ENCODE data around the gene UPB1. TPM values are rescaled to one million over a fixed set of nuclear protein-coding genes. Genes with fewer than 3 reads are reported as not detected.
A peak's percentile ranks its signal among the peaks of the same experiment; 100 is the strongest.

Gene UPB1
- 0.21 and 0.27 TPM in 2 replicates for total RNA-seq

DNA sequence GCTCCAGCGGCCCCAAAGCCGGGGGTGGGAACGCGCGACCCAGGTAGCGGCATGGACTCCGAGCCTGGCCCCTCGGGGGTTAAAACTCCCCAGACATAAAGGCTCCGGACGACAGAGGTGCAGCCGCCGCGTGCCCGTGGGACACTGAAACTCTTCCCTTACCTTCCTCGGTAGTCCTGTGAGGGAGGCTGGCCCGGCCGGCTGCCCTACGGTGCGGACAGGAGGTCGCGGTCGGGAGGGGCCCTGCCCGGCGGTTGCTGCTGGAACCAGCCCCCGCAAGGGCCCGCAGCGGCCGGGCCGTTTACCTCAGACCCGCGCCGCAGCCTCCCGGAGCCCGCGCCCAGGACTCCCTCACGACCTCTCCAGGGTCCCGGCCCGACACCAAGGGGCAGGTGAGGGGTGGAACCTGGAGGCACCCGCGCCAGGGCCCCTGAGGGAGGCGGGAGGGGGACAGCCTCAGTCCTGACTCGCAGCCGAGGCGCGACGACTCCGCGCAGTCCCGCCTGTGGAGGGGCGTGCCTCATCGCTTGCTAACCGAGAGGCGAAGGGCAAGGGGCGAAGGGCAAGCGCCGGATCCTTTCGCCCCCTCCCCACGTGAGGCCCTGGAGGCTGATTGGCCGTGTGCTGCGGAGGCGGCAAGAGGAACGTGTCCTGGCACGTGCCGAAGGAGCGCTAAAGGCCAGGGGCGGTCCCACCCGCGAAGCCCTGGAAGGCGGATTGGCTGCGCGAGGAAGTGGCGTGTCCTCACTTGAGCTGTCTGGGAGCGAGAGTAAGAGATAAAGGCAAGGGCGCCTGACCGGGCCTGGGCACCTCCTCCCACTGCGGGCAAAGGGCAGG is at the start of gene UPB1:
Gene UPB1, plus strand, starts transcription at position 805 of the 837 bp plus-strand sequence. CDS start 72 bp downstream, outside the sequence.
- no peak for DNase-seq (ENCODE audit: low spot score)
- H3K4me3 Mint-ChIP-seq = no peak within 1 kb of the TSS
- H3K4me1 Mint-ChIP-seq (ENCODE audit: low read depth) = peaks cover 13% of the 10 kb centered on the region
- no peaks in the 10 kb centered on the region for H3K36me3 Mint-ChIP-seq (ENCODE audit: low read depth)
- H3K27ac Mint-ChIP-seq = no peak within 1 kb of the TSS
- intact Hi-C loops (cut with micrococcal nuclease) = no loop called here
- peaks cover 34% of the 10 kb centered on the region for H3K27me3 Mint-ChIP-seq (ENCODE audit: insufficient read depth)
- H3K9me3 Mint-ChIP-seq = no peaks in the 10 kb centered on the region

DNA sequence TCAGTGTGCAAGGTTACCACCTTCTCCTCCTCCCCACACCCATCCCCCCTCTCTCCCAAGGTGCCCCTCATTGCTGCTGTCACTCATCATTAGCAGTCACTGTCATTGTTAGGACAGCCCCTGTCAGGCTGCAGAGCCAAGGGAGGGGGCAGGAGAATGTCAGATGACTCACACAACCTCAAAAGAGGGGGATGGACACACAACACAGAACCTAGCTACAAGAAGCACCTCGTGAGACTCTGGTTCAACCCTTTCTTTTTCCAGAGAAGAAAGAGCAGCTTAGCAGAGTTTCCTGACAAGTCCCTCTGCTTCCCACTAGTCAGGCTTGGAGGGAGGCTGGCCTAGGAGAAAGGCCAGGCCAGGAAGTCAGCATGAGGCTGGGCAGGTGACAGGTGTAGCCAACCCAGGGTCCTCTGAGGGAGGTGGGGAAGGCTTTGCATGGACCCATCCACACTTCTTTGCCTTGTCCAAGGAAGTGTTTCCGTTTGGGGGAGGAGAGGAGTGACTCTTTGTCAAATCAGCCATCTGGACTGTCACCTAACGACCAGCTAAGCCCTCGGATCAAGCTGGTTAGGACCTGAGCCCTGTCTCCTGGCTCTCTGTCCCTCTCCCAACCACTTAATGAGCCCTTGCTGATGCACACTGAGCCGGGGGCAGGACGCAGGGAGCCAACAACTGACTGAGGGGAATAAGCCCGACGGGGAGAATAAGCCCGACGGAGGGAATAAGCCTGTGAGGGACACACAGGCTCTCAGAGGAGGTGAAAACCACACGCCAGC is 49.5 kb upstream of the UPB1 start:
- peaks cover 24% of the 10 kb centered on the region for H3K36me3 Mint-ChIP-seq (ENCODE audit: low read depth)
- peak overlapping the region; percentile 43 for H3K27ac Mint-ChIP-seq
- intact Hi-C loops (cut with micrococcal nuclease) = loop anchor here (1.0 kb wide), 1 partner anchor 11 kb away; no protein-coding TSS in a partner anchor

DNA sequence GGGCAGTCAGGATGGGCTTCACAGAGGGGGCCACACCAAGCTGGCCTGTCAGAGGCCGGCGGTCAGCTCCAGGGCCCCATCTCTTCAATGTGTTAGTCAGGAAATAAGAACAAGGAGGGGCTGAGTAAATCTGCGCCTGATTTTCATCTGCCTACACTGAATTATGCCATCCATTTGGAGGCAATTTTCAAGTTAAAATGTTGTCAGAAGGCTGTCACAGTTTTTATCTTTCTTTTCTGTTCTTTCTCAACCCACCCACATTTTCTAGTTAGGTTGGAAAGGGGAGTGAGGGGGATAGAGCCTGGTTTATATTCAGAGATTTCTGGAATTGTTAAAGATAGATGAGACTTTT is 48.9 kb upstream of the UPB1 start:
- H3K4me1 Mint-ChIP-seq (ENCODE audit: low read depth) = peaks cover 20% of the 10 kb centered on the region
- H3K9me3 Mint-ChIP-seq = no peaks in the 10 kb centered on the region
- no peak overlapping the region for H3K4me3 Mint-ChIP-seq
- no peak overlapping the region for H3K27ac Mint-ChIP-seq
- intact Hi-C loops (cut with micrococcal nuclease) = no loop called here
- H3K27me3 Mint-ChIP-seq (ENCODE audit: insufficient read depth) = no peaks in the 10 kb centered on the region
- DNase-seq (ENCODE audit: low spot score) = no peak
- peaks cover 18% of the 10 kb centered on the region for H3K36me3 Mint-ChIP-seq (ENCODE audit: low read depth)

More for the DNA sequence above, 49.5 kb upstream of the UPB1 start:
- H3K4me3 Mint-ChIP-seq = no peak overlapping the region
- H3K27me3 Mint-ChIP-seq (ENCODE audit: insufficient read depth) = no peaks in the 10 kb centered on the region
- DNase-seq (ENCODE audit: low spot score) = no peak
- peaks cover 25% of the 10 kb centered on the region for H3K4me1 Mint-ChIP-seq (ENCODE audit: low read depth)
- H3K9me3 Mint-ChIP-seq = no peaks in the 10 kb centered on the region

DNA sequence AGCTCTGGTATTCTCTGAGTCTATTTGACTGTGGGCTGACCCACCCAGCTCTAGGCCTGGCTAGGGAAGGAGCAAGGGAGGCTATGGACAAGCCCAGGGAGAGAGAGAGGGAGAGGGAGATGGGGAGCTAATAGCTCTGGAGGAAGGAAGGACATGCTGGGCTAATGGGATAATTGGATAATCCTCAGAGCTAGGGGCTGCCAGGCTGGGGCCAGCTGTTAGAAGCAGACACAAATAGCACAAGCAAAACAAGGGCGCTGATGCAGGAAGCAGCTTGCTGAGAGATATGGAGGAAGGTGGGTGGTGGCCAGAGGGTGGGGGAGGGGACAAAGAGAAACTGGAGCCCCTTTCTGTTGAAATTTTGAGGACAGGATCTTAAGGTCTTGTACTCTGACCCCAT is 44.5 kb upstream of the UPB1 start:
- Mint-ChIP-seq H3K27me3 (ENCODE audit: insufficient read depth) (no peaks in the 10 kb centered on the region), H3K36me3 (ENCODE audit: low read depth) (peaks cover 2% of the 10 kb centered on the region), H3K4me1 (ENCODE audit: low read depth) (peaks cover 16% of the 10 kb centered on the region), H3K27ac (no peak overlapping the region), H3K4me3 (no peak overlapping the region), H3K9me3 (no peaks in the 10 kb centered on the region)
- no peak for DNase-seq (ENCODE audit: low spot score)
- intact Hi-C loops (cut with micrococcal nuclease) = no loop called here

DNA sequence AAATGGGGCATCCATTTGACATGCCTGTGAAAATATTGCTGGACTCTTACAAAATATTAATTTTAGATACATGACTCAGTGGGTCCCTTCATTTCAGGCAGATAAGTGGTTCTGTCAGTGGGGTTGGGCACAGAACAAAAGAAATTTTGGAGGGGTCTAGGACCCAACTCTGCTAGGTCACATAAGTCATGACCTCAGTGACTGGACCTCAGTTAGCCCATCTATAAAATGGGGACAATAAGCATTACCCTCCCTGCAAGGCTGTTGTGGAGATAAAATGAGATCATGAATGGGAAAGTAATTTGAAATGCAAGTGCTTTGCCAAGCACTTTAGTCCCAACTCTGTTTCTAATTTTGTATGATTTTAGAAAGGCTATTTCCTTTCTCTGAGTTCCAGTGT is 44.0 kb upstream of the UPB1 start:
- Mint-ChIP-seq H3K36me3 (ENCODE audit: low read depth) (peaks cover 2% of the 10 kb centered on the region), H3K4me3 (no peak overlapping the region), H3K27me3 (ENCODE audit: insufficient read depth) (no peaks in the 10 kb centered on the region), H3K27ac (no peak overlapping the region), H3K9me3 (no peaks in the 10 kb centered on the region), H3K4me1 (ENCODE audit: low read depth) (peaks cover 10% of the 10 kb centered on the region)
- intact Hi-C loops (cut with micrococcal nuclease) = no loop called here
- DNase-seq (ENCODE audit: low spot score) = no peak

DNA sequence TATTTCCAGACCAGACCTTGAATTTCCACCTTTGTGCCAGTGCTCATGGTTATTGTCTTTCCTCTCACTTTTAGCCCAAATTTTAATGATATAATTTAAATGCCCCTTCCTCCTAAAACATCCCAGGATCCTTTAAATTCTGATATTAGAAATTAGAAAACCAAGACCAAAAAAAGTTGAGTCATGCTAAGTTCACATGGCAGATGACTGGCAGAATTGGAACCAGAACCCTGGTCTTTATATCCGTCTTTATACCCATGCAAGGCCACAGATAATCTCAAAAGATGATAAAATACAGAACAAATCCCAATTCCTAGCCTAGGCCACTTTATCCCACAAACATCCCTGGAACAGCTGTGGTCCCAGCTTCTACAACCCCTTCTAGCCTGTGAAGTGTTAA is 41.3 kb upstream of the UPB1 start:
- Mint-ChIP-seq H3K4me3 (no peak overlapping the region), H3K27ac (no peak overlapping the region), H3K36me3 (ENCODE audit: low read depth) (peaks cover 2% of the 10 kb centered on the region), H3K27me3 (ENCODE audit: insufficient read depth) (no peaks in the 10 kb centered on the region), H3K9me3 (no peaks in the 10 kb centered on the region), H3K4me1 (ENCODE audit: low read depth) (peaks cover 9% of the 10 kb centered on the region)
- no peak for DNase-seq (ENCODE audit: low spot score)
- intact Hi-C loops (cut with micrococcal nuclease) = no loop called here

DNA sequence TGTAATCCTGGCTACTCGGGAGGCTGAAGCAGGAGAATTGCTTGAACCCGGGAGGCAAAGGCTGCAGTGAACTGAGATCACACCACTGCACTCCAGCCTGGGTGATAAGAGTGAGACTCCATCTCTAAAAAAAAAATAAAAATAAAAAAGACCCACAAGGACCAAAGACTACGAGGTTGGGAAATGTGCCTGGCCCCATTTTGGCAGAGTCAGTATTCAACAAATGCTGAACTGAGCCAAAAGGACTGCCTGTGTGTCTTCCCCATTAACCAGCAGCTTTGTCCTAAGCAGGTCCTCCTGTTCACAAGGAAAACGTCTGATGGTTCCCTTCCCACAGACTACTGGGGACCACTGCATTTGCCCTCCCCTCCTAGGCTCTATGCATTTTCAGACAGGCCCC is 40.1 kb upstream of the UPB1 start:
- no peaks in the 10 kb centered on the region for H3K36me3 Mint-ChIP-seq (ENCODE audit: low read depth)
- intact Hi-C loops (cut with micrococcal nuclease) = no loop called here
- no peak for DNase-seq (ENCODE audit: low spot score)
- H3K4me3 Mint-ChIP-seq = no peak overlapping the region
- H3K27me3 Mint-ChIP-seq (ENCODE audit: insufficient read depth) = no peaks in the 10 kb centered on the region
- H3K4me1 Mint-ChIP-seq (ENCODE audit: low read depth) = peaks cover 15% of the 10 kb centered on the region
- no peak overlapping the region for H3K27ac Mint-ChIP-seq
- no peaks in the 10 kb centered on the region for H3K9me3 Mint-ChIP-seq

DNA sequence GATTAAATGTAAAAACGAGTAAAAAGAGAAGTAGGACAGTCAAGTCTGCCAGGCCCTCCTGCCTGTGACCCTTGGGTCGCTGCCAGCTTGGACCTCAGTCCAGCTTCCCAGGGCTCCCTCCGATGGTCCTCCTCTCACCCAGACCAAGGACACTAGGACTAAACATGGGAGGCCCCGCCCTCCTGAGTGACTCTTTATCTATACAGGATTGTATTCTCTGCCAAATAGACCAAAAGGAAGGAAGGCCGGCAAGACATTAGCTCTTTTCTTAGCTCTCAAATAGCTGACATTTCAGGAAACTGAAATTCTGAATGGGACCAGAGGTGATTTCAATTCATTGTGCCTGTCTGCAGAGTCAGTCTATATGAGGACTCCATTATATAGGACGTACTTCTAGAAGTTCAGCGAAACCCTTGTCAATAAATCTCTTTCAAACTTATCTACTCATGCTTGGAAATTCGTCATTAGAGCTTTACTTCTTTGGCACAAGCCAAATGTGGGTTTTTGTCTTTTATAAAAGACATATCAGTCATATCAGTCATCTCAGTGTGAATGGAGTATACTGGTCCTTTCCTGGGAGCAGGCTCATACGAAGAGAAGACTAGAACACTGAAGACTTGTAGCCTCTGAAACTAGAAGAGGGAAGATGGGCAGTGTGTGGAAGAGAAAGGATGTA is 39.2 kb upstream of the UPB1 start:
- no peak for DNase-seq (ENCODE audit: low spot score)
- Mint-ChIP-seq H3K27ac (no peak overlapping the region), H3K27me3 (ENCODE audit: insufficient read depth) (no peaks in the 10 kb centered on the region), H3K4me3 (no peak overlapping the region), H3K4me1 (ENCODE audit: low read depth) (peaks cover 18% of the 10 kb centered on the region), H3K9me3 (no peaks in the 10 kb centered on the region), H3K36me3 (ENCODE audit: low read depth) (no peaks in the 10 kb centered on the region)
- intact Hi-C loops (cut with micrococcal nuclease) = no loop called here

DNA sequence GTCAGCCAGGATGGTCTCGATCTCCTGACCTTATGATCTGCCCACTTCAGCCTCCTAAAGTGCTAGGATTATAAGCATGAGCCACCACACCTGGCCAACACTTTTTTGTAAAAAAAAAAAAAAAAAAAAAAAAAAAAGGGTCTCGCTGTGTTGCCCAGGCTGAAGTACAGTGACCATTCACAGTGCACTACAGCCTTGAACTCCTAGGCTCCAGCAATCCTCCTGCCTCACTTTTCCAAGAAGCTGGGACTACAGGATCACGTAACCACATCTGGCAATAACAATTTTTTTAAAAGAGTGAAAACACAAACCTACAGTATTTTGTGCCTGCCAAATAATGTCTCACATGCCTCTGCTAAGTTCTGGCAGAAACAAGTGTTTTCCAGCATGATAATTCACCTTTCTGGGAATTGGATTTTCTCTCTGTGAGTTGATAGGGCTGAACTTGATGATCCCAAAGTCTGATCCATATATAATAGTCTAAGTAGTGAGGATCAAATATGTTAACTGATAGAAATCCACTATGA is 37.2 kb upstream of the UPB1 start:
- H3K27me3 Mint-ChIP-seq (ENCODE audit: insufficient read depth) = no peaks in the 10 kb centered on the region
- H3K4me1 Mint-ChIP-seq (ENCODE audit: low read depth) = peaks cover 20% of the 10 kb centered on the region
- no peaks in the 10 kb centered on the region for H3K36me3 Mint-ChIP-seq (ENCODE audit: low read depth)
- no peak for DNase-seq (ENCODE audit: low spot score)
- intact Hi-C loops (cut with micrococcal nuclease) = no loop called here
- H3K4me3 Mint-ChIP-seq = no peak overlapping the region
- no peak overlapping the region for H3K27ac Mint-ChIP-seq
- H3K9me3 Mint-ChIP-seq = no peaks in the 10 kb centered on the region

DNA sequence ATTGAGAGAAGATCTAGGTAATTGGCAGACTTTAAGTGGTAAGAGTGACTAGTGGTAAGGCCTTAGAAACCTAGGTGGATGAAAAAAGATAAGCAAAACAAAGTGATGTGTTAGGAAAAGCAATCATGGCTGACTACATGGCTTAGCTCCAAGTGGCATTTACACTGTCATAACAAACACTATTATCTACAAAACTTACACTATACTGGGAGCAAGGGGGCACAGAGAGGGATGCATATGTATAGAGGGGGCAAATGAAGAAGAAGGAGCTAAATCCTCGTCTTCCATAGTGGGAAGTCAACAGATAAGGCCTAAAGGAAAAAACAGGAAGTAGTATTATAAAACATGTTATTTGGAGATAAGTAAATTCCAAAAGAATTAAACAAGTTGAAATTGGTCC is 35.2 kb upstream of the UPB1 start:
- Mint-ChIP-seq H3K4me3 (no peak overlapping the region), H3K27ac (no peak overlapping the region), H3K9me3 (no peaks in the 10 kb centered on the region), H3K36me3 (ENCODE audit: low read depth) (no peaks in the 10 kb centered on the region), H3K4me1 (ENCODE audit: low read depth) (peaks cover 19% of the 10 kb centered on the region), H3K27me3 (ENCODE audit: insufficient read depth) (no peaks in the 10 kb centered on the region)
- DNase-seq (ENCODE audit: low spot score) = no peak
- intact Hi-C loops (cut with micrococcal nuclease) = no loop called here

DNA sequence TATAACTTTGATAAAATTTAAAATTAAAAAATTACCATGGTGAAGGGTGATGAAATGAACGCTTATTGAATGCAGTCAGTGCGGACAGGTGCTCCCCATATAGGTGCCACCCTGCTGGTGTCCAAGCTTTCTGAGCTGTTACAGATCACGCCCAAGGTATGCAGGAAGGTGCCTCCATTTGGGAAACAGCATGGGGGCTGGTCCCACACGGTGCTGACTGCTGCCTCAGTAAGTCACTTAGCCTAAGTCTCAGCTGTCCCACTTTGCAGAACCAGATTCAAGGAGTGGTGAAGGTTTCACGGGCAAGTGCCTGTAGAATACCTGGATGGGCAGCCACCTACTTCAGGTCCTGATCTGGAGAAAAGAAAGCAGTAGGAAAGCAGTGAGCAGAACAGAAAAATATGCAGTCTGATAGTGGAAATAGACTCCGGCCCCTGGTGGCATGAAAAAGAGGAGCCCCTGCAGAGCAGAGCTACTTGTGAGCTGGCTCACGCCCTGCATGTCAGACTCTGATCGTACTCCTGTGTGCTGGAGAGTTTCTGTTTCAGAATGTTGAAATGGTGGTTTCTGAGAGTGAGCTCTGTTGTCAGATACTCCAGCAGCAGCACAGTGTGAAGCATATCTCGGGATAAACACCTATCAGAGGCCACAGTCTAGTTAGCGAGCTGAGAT is 34.6 kb upstream of the UPB1 start:
- Mint-ChIP-seq H3K27ac (peak overlapping the region; percentile 40), H3K4me3 (no peak overlapping the region), H3K27me3 (ENCODE audit: insufficient read depth) (no peaks in the 10 kb centered on the region), H3K36me3 (ENCODE audit: low read depth) (no peaks in the 10 kb centered on the region), H3K4me1 (ENCODE audit: low read depth) (peaks cover 22% of the 10 kb centered on the region), H3K9me3 (no peaks in the 10 kb centered on the region)
- intact Hi-C loops (cut with micrococcal nuclease) = no loop called here
- DNase-seq (ENCODE audit: low spot score) = peak; percentile 11

DNA sequence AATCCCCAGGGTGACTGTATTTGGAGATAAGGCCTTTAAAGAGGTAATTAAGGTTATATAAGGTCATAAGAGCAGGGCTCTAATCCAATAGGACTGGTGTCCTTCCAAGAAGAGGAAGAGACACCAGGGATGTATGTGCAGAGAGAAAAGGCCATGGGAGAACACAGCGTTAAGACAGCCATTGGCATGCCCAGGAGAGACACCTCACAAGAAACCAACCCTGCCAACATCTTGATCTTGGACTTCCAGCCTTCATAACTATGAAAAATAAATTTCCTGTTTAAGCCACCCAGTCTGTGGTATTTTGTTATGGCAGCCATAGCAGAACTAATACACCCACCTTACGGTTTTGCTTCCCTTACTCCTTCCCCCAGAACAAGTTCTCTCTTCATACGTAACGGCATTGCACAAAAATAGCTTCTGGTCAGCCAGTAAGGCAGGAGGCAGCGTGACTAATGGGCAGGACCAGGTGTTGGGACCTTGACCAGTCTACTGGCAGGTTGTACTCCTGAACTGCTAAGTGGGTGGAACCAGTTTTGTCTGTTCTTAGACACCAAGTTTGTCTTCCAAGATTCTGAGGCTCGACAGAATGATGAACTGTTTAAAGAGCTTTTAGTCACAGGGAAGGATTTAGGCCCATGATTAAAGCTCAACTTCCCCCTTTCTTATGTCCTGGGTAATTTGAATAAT is 31.9 kb upstream of the UPB1 start:
- H3K4me1 Mint-ChIP-seq (ENCODE audit: low read depth) = peaks cover 26% of the 10 kb centered on the region
- H3K4me3 Mint-ChIP-seq = no peak overlapping the region
- DNase-seq (ENCODE audit: low spot score) = no peak
- intact Hi-C loops (cut with micrococcal nuclease) = no loop called here
- H3K27me3 Mint-ChIP-seq (ENCODE audit: insufficient read depth) = peaks cover 2% of the 10 kb centered on the region
- no peaks in the 10 kb centered on the region for H3K9me3 Mint-ChIP-seq
- H3K27ac Mint-ChIP-seq = no peak overlapping the region
- H3K36me3 Mint-ChIP-seq (ENCODE audit: low read depth) = no peaks in the 10 kb centered on the region
